Loucy (cell line): ENCODE measurements around the gene RFX6.

Experiments used
- EZH2phosphoT487 ChIP-seq: fragments of 200-600 bp; IDR thresholded peaks from 2 replicates; pipeline ENCODE4 v1.6.1; 2018; ENCODE audit warnings: antibody characterized with exemption, mild to moderate bottlenecking, moderate library complexity, borderline replicate concordance
- TF ChIP-seq, protein P1 (sequence below): fragments of 200-600 bp; sonication (generic); conservative IDR thresholded peaks from 2 replicates; pipeline ENCODE4 v1.5.1; 2014; ENCODE audit warnings: mild to moderate bottlenecking, antibody characterized with exemption, low read length

DNA sequence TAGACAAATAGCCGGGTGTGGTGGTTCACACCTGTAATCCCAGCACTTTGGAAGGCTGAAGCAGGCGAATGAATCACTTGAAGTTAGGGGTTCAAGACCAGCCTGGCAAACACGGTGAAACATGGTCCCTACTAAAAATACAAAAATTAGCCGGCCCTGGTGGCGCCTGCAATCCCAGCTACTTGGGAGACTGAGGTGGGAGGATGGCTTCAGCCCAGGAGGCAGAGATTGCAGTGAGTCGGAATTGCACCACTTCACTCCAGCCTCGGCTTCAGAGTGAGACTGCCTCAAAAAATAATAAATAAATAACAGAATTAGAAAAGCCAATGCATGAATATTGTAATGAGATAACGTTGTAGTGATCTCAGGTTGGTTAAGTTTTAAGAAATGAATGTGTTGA, 61.3 kb downstream of the RFX6 start:
- TF ChIP-seq, protein P1, sequence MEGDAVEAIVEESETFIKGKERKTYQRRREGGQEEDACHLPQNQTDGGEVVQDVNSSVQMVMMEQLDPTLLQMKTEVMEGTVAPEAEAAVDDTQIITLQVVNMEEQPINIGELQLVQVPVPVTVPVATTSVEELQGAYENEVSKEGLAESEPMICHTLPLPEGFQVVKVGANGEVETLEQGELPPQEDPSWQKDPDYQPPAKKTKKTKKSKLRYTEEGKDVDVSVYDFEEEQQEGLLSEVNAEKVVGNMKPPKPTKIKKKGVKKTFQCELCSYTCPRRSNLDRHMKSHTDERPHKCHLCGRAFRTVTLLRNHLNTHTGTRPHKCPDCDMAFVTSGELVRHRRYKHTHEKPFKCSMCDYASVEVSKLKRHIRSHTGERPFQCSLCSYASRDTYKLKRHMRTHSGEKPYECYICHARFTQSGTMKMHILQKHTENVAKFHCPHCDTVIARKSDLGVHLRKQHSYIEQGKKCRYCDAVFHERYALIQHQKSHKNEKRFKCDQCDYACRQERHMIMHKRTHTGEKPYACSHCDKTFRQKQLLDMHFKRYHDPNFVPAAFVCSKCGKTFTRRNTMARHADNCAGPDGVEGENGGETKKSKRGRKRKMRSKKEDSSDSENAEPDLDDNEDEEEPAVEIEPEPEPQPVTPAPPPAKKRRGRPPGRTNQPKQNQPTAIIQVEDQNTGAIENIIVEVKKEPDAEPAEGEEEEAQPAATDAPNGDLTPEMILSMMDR = no peak
- no peak for TF ChIP-seq EZH2phosphoT487
